DOHH2 (cell line): Measurements from ENCODE around the gene TNFAIP1.

Experiments
- H3F3A ChIP-seq: fragments of 200-600 bp; sonication (generic), shearing (Covaris generic); 2 replicates; pipeline ENCODE4 v1.6.0; 2016; ENCODE audit warnings: antibody characterized with exemption, mild to moderate bottlenecking; ENCODE audit not compliant: control insufficient read depth, insufficient read depth
- H3K27ac ChIP-seq: fragments of 200-600 bp; sonication (generic); 2 replicates; pipeline ENCODE4 v1.5.1; 2014; ENCODE audit warnings: low read depth, mild to moderate bottlenecking, low read length, moderate library complexity
- H3K27me3 ChIP-seq: fragments of 200-600 bp; sonication (generic); 2 replicates; pipeline ENCODE4 v1.6.1; 2014; ENCODE audit warnings: mild to moderate bottlenecking, low read length, mixed read lengths; ENCODE audit not compliant: control insufficient read depth
- H3K36me3 ChIP-seq: fragments of 200-600 bp; sonication (generic); 2 replicates; pipeline ENCODE4 v1.6.1; 2014; ENCODE audit warnings: mild to moderate bottlenecking, low read length, moderate library complexity, mixed read lengths; ENCODE audit not compliant: control insufficient read depth
- H3K4me1 ChIP-seq: fragments of 200-600 bp; sonication (generic); 2 replicates; pipeline ENCODE4 v1.6.1; 2014; ENCODE audit warnings: mild to moderate bottlenecking, low read length, mixed read lengths; ENCODE audit not compliant: control insufficient read depth
- H3K4me2 ChIP-seq: fragments of 200-600 bp; sonication (generic); 2 replicates; pipeline ENCODE4 v1.6.0; 2014; ENCODE audit warnings: mild to moderate bottlenecking, low read length, moderate library complexity
- H3K4me3 ChIP-seq: fragments of 200-600 bp; sonication (generic); 2 replicates; pipeline ENCODE4 v1.5.1; 2014; ENCODE audit warnings: mild to moderate bottlenecking, low read length, mixed read lengths
- H3K79me2 ChIP-seq: fragments of 200-600 bp; sonication (generic); 2 replicates; pipeline ENCODE4 v1.6.1; 2014; ENCODE audit warnings: mild to moderate bottlenecking, low read length, mixed read lengths; ENCODE audit not compliant: control insufficient read depth
- H3K9me2 ChIP-seq: fragments of 200-600 bp; sonication (generic); replicated peaks from 2 replicates; pipeline ENCODE4 v1.6.1; 2014; ENCODE audit warnings: mild to moderate bottlenecking, low read length, mixed read lengths; ENCODE audit not compliant: control insufficient read depth
- H3K9me3 ChIP-seq: fragments of 200-600 bp; sonication (generic); 2 replicates; pipeline ENCODE4 v1.6.1; 2014; ENCODE audit warnings: antibody characterized with exemption, low read length, mixed read lengths; ENCODE audit not compliant: control insufficient read depth, insufficient read depth
- H4K20me1 ChIP-seq: fragments of 200-600 bp; sonication (generic); 2 replicates; pipeline ENCODE4 v1.6.0; 2014; ENCODE audit warnings: low read depth, mild to moderate bottlenecking, antibody characterized with exemption, low read length, moderate library complexity; ENCODE audit not compliant: control insufficient read depth, insufficient read depth
- CTCF ChIP-seq: fragments of 200-600 bp; sonication (generic); IDR thresholded peaks from one replicate; pipeline ENCODE4 v1.5.1; 2014; ENCODE audit warnings: antibody characterized with exemption, mild to moderate bottlenecking, low read depth, low read length; ENCODE audit not compliant: poor library complexity, severe bottlenecking
- EZH2phosphoT487 ChIP-seq: fragments of 200-600 bp; sonication (generic); IDR thresholded peaks from 2 replicates; pipeline ENCODE4 v1.6.1; 2017; ENCODE audit warnings: borderline replicate concordance, mild to moderate bottlenecking, antibody characterized with exemption, low read length, moderate library complexity, mixed read lengths

Gene TNFAIP1

GRCh38 chr17:28367641-28368305 is 32.2 kb downstream of the TNFAIP1 start:
- no peak for TF ChIP-seq EZH2phosphoT487
- no peak for TF ChIP-seq CTCF
- H3K36me3 ChIP-seq, result peaks cover 7% of the 10 kb centered on the region; the same call in 1 of the 2 replicates
- no peak overlapping the region for H3K4me3 ChIP-seq
- no peak overlapping the region for H3K4me2 ChIP-seq
- H3K9me2 ChIP-seq, result no peaks in the 10 kb centered on the region
- H3K9me3 ChIP-seq, result no peaks in the 10 kb centered on the region
- H4K20me1 ChIP-seq, result no peaks in the 10 kb centered on the region
- peaks cover 6% of the 10 kb centered on the region for H3K79me2 ChIP-seq
- H3K4me1 ChIP-seq, result peaks cover 12% of the 10 kb centered on the region
- no peak overlapping the region for H3K27ac ChIP-seq
- peaks cover 9% of the 10 kb centered on the region for H3F3A ChIP-seq
- no peaks in the 10 kb centered on the region for H3K27me3 ChIP-seq

- Histone ChIP-seq H3K27ac (no peak overlapping the region), H3K4me3 (no peak overlapping the region), H3F3A (peaks cover 9% of the 10 kb centered on the region), H3K79me2 (peaks cover 12% of the 10 kb centered on the region), H3K27me3 (no peaks in the 10 kb centered on the region), H3K9me3 (no peaks in the 10 kb centered on the region), H3K4me2 (no peak overlapping the region), H4K20me1 (no peaks in the 10 kb centered on the region), H3K4me1 (peaks cover 18% of the 10 kb centered on the region), H3K9me2 (no peaks in the 10 kb centered on the region), H3K36me3 (peaks cover 2% of the 10 kb centered on the region; the same call in 1 of the 2 replicates)
- no peak for TF ChIP-seq CTCF
- TF ChIP-seq EZH2phosphoT487, result no peak
Measured at GRCh38 chr17:28368306-28368831, 32.8 kb downstream of the TNFAIP1 start.

GRCh38 chr17:28368915-28369683 is 33.5 kb downstream of the TNFAIP1 start:
- H4K20me1 ChIP-seq, result no peaks in the 10 kb centered on the region
- no peaks in the 10 kb centered on the region for H3K9me3 ChIP-seq
- H3K4me2 ChIP-seq, result no peak overlapping the region
- H3F3A ChIP-seq, result peaks cover 9% of the 10 kb centered on the region
- no peaks in the 10 kb centered on the region; the same call in 1 of the 2 replicates for H3K36me3 ChIP-seq
- no peak overlapping the region for H3K27ac ChIP-seq
- no peak overlapping the region for H3K4me3 ChIP-seq
- H3K4me1 ChIP-seq, result peaks cover 19% of the 10 kb centered on the region
- H3K27me3 ChIP-seq, result no peaks in the 10 kb centered on the region
- TF ChIP-seq CTCF, result no peak
- no peak for TF ChIP-seq EZH2phosphoT487
- H3K79me2 ChIP-seq, result peaks cover 15% of the 10 kb centered on the region
- no peaks in the 10 kb centered on the region for H3K9me2 ChIP-seq
